Endothelial cell (in vitro differentiated cells): Measurements from ENCODE around the gene KDM4B. TPM values are rescaled to one million over a fixed set of nuclear protein-coding genes. Genes with fewer than 3 reads are reported as not detected.

ENCODE experiments used
- DNase-seq: peaks from one replicate; pipeline ENCODE4 v3.0.0; 2021; ENCODE audit warnings: low spot score
- H3K27ac Mint-ChIP-seq: one replicate; pipeline ENCODE4 v1.8.0; 2021; ENCODE audit warnings: mixed read lengths, inconsistent platforms; ENCODE audit not compliant: unreplicated experiment
- H3K27me3 Mint-ChIP-seq: one replicate; pipeline ENCODE4 v1.8.0; 2021; ENCODE audit warnings: mild to moderate bottlenecking, moderate library complexity, mixed read lengths, inconsistent platforms; ENCODE audit not compliant: unreplicated experiment
- H3K36me3 Mint-ChIP-seq: one replicate; pipeline ENCODE4 v1.8.0; 2021; ENCODE audit warnings: mild to moderate bottlenecking, low read depth, mixed read lengths, inconsistent platforms; ENCODE audit not compliant: unreplicated experiment
- H3K4me1 Mint-ChIP-seq: one replicate; pipeline ENCODE4 v1.8.0; 2021; ENCODE audit warnings: mild to moderate bottlenecking, mixed read lengths, inconsistent platforms; ENCODE audit not compliant: unreplicated experiment
- H3K4me3 Mint-ChIP-seq: one replicate; pipeline ENCODE4 v1.8.0; 2021; ENCODE audit warnings: mild to moderate bottlenecking, mixed read lengths, inconsistent platforms; ENCODE audit not compliant: unreplicated experiment
- H3K9me3 Mint-ChIP-seq: one replicate; pipeline ENCODE4 v1.8.0; 2021; ENCODE audit warnings: mixed read lengths, inconsistent platforms; ENCODE audit not compliant: unreplicated experiment
- CTCF ChIP-seq: fragments of 200-600 bp; sonication (generic); IDR thresholded peaks from one replicate; pipeline ENCODE4 v1.5.0; 2021; ENCODE audit warnings: antibody characterized with exemption; ENCODE audit not compliant: unreplicated experiment
- total RNA-seq: library from RNA; stranded (reverse); fragmentation: NEBNext Ultra II Directional; extraction: Animal tissue kit (Norgen Biotek cat#: 25700); gene quantifications from one replicate; pipeline ENCODE4 v1.2.1, GENCODE V29; 2021; ENCODE audit not compliant: unreplicated experiment

Gene KDM4B
- total RNA-seq, 1 donor from 2014 or later: 42.4 TPM

- Mint-ChIP-seq H3K4me3 (no peak overlapping the region), H3K27ac (no peak overlapping the region)
- no peak for TF ChIP-seq CTCF
Observed at GRCh38 chr19:5091684-5092480, 123.0 kb downstream of the KDM4B start.

GRCh38 chr19:5092481-5092843 lies 123.5 kb downstream of the KDM4B start:
- TF ChIP-seq CTCF: no peak
- H3K4me1 Mint-ChIP-seq: no peaks in the 10 kb centered on the region

More at GRCh38 chr19:5091684-5092480, 123.0 kb downstream of the KDM4B start:
- Mint-ChIP-seq H3K27me3 (peaks cover 11% of the 10 kb centered on the region), H3K9me3 (no peaks in the 10 kb centered on the region), H3K36me3 (peaks cover 14% of the 10 kb centered on the region), H3K4me1 (no peaks in the 10 kb centered on the region)
- DNase-seq: no peak

GRCh38 chr19:5093297-5093928 lies 124.5 kb downstream of the KDM4B start:
- DNase-seq: no peak
- Mint-ChIP-seq H3K4me3 (no peak overlapping the region), H3K9me3 (no peaks in the 10 kb centered on the region), H3K27ac (no peak overlapping the region), H3K27me3 (peaks cover 13% of the 10 kb centered on the region), H3K4me1 (no peaks in the 10 kb centered on the region), H3K36me3 (peaks cover 26% of the 10 kb centered on the region)
- TF ChIP-seq CTCF: no peak

More at GRCh38 chr19:5092481-5092843, 123.5 kb downstream of the KDM4B start:
- DNase-seq: no peak
- Mint-ChIP-seq H3K36me3 (peaks cover 19% of the 10 kb centered on the region), H3K9me3 (no peaks in the 10 kb centered on the region), H3K27ac (no peak overlapping the region), H3K4me3 (no peak overlapping the region), H3K27me3 (peaks cover 14% of the 10 kb centered on the region)

GRCh38 chr19:5093948-5094718 lies 125.2 kb downstream of the KDM4B start:
- TF ChIP-seq CTCF: no peak
- H3K4me1 Mint-ChIP-seq: no peaks in the 10 kb centered on the region
- H3K9me3 Mint-ChIP-seq: no peaks in the 10 kb centered on the region
- DNase-seq: no peak
- peaks cover 27% of the 10 kb centered on the region for H3K36me3 Mint-ChIP-seq
- H3K27me3 Mint-ChIP-seq: peaks cover 6% of the 10 kb centered on the region
- no peak overlapping the region for H3K27ac Mint-ChIP-seq
- no peak overlapping the region for H3K4me3 Mint-ChIP-seq
